HG03432 (cell line): ENCODE data around the gene SUSD3.

ENCODE experiments used
- ATAC-seq: cut with Tn5 transposase; IDR thresholded peaks from one replicate; pipeline ENCODE4 v1.9.1; 2021; ENCODE audit warnings: mild to moderate bottlenecking, moderate library complexity; ENCODE audit not compliant: unreplicated experiment

The SUSD3 gene

GRCh38 chr9:93072383-93072795 is 13.9 kb downstream of the SUSD3 start:
- ATAC-seq, result no peak

GRCh38 chr9:93076101-93076791 is 17.7 kb downstream of the SUSD3 start:
- ATAC-seq, result no peak

- no peak for ATAC-seq
Measured at GRCh38 chr9:93076792-93077128, 18.3 kb downstream of the SUSD3 start.

- no peak for ATAC-seq
Measured at GRCh38 chr9:93077367-93077766, 18.9 kb downstream of the SUSD3 start.

- ATAC-seq, result no peak
Measured at GRCh38 chr9:93077811-93078210, 19.3 kb downstream of the SUSD3 start.

GRCh38 chr9:93079371-93079770 is 20.9 kb downstream of the SUSD3 start:
- ATAC-seq, result no peak

GRCh38 chr9:93080406-93080805 is 21.9 kb downstream of the SUSD3 start:
- no peak for ATAC-seq

GRCh38 chr9:93081081-93081529 is 22.6 kb downstream of the SUSD3 start:
- no peak for ATAC-seq

- no peak for ATAC-seq
Measured at GRCh38 chr9:93081931-93082330, 23.4 kb downstream of the SUSD3 start.

GRCh38 chr9:93082841-93083411 is 24.4 kb downstream of the SUSD3 start:
- ATAC-seq, result no peak

GRCh38 chr9:93083592-93084470 is 25.3 kb downstream of the SUSD3 start:
- no peak for ATAC-seq

GRCh38 chr9:93084471-93084881 is 26.0 kb downstream of the SUSD3 start:
- ATAC-seq, result no peak

GRCh38 chr9:93085676-93086075 is 27.2 kb downstream of the SUSD3 start:
- ATAC-seq, result no peak

- no peak for ATAC-seq
Measured at GRCh38 chr9:93086447-93087224, 28.1 kb downstream of the SUSD3 start.

- ATAC-seq, result no peak
Measured at GRCh38 chr9:93087971-93088655, 29.6 kb downstream of the SUSD3 start.

- no peak for ATAC-seq
Measured at GRCh38 chr9:93088656-93089015, 30.1 kb downstream of the SUSD3 start.

GRCh38 chr9:93089024-93089423 is 30.5 kb downstream of the SUSD3 start:
- no peak for ATAC-seq

- no peak for ATAC-seq
Measured at GRCh38 chr9:93089481-93089991, 31.0 kb downstream of the SUSD3 start.

- ATAC-seq, result no peak
Measured at GRCh38 chr9:93090091-93090655, 31.7 kb downstream of the SUSD3 start.

GRCh38 chr9:93091056-93091452 is 32.6 kb downstream of the SUSD3 start:
- no peak for ATAC-seq
